Measurements from ENCODE around the gene MYL10.

The MYL10 gene

GRCh38 chr7:101629171-101629570 lies at the start of gene MYL10:
MYL10 (minus strand) TSS chr7:101629296; CDS start chr7:101629118, 178 bp downstream.
- no peak for DNase-seq

- DNase-seq: no peak
Observed at GRCh38 chr7:101678658-101679057, 49.6 kb upstream of the MYL10 start.

- DNase-seq: no peak
Observed at GRCh38 chr7:101677797-101678479, 48.8 kb upstream of the MYL10 start.

- no peak for DNase-seq
Observed at GRCh38 chr7:101677391-101677790, 48.3 kb upstream of the MYL10 start.

- no peak for DNase-seq
Observed at GRCh38 chr7:101676956-101677355, 47.9 kb upstream of the MYL10 start.

GRCh38 chr7:101676062-101676598 lies 47.0 kb upstream of the MYL10 start:
- no peak for DNase-seq

GRCh38 chr7:101674439-101674838 lies 45.3 kb upstream of the MYL10 start:
- DNase-seq: no peak

- DNase-seq: no peak
Observed at GRCh38 chr7:101673951-101674350, 44.9 kb upstream of the MYL10 start.

- no peak for DNase-seq
Observed at GRCh38 chr7:101673315-101673714, 44.2 kb upstream of the MYL10 start.

GRCh38 chr7:101671371-101672356 lies 42.6 kb upstream of the MYL10 start:
- no peak for DNase-seq

GRCh38 chr7:101669307-101669706 lies 40.2 kb upstream of the MYL10 start:
- DNase-seq: no peak

- DNase-seq: no peak
Observed at GRCh38 chr7:101668726-101669125, 39.6 kb upstream of the MYL10 start.

GRCh38 chr7:101667920-101668319 lies 38.8 kb upstream of the MYL10 start:
- no peak for DNase-seq

- DNase-seq: no peak
Observed at GRCh38 chr7:101667399-101667798, 38.3 kb upstream of the MYL10 start.

GRCh38 chr7:101666741-101667140 lies 37.6 kb upstream of the MYL10 start:
- DNase-seq: no peak

GRCh38 chr7:101666293-101666692 lies 37.2 kb upstream of the MYL10 start:
- no peak for DNase-seq

GRCh38 chr7:101664893-101665471 lies 35.9 kb upstream of the MYL10 start:
- no peak for DNase-seq

- no peak for DNase-seq
Observed at GRCh38 chr7:101664436-101664835, 35.3 kb upstream of the MYL10 start.

- DNase-seq: no peak
Observed at GRCh38 chr7:101663747-101664146, 34.7 kb upstream of the MYL10 start.

- no peak for DNase-seq
Observed at GRCh38 chr7:101662447-101662998, 33.4 kb upstream of the MYL10 start.

- no peak for DNase-seq
Observed at GRCh38 chr7:101659706-101660105, 30.6 kb upstream of the MYL10 start.

- DNase-seq: no peak
Observed at GRCh38 chr7:101657171-101657570, 28.1 kb upstream of the MYL10 start.

- no peak for DNase-seq
Observed at GRCh38 chr7:101651112-101651511, 22.0 kb upstream of the MYL10 start.

Data from cerebellar nuclear complex (tissue), 1 donor.